GM19463 (cell line): ENCODE measurements around the gene TPRG1.

ENCODE experiments used
- ATAC-seq: cut with Tn5 transposase; IDR thresholded peaks from one replicate; pipeline ENCODE4 v1.9.1; 2021; ENCODE audit warnings: mild to moderate bottlenecking, moderate library complexity; ENCODE audit not compliant: unreplicated experiment

Gene TPRG1

GRCh38 chr3:189349772-189350171, 178.0 kb downstream of the TPRG1 start:
- ATAC-seq: no peak

GRCh38 chr3:189353318-189353965, 181.7 kb downstream of the TPRG1 start:
- no peak for ATAC-seq

- no peak for ATAC-seq
Observed at GRCh38 chr3:189353988-189354889, 182.5 kb downstream of the TPRG1 start.

- no peak for ATAC-seq
Observed at GRCh38 chr3:189355115-189355480, 183.3 kb downstream of the TPRG1 start.

GRCh38 chr3:189355481-189356201, 183.9 kb downstream of the TPRG1 start:
- no peak for ATAC-seq

GRCh38 chr3:189360291-189360690, 188.5 kb downstream of the TPRG1 start:
- ATAC-seq: no peak

- ATAC-seq: no peak
Observed at GRCh38 chr3:189361103-189361835, 189.5 kb downstream of the TPRG1 start.

- ATAC-seq: no peak
Observed at GRCh38 chr3:189363590-189364255, 192.0 kb downstream of the TPRG1 start.

GRCh38 chr3:189365609-189366564, 194.1 kb downstream of the TPRG1 start:
- no peak for ATAC-seq

GRCh38 chr3:189368384-189368783, 196.6 kb downstream of the TPRG1 start:
- ATAC-seq: no peak

- ATAC-seq: no peak
Observed at GRCh38 chr3:189369636-189370035, 197.9 kb downstream of the TPRG1 start.

- ATAC-seq: no peak
Observed at GRCh38 chr3:189372243-189372642, 200.5 kb downstream of the TPRG1 start.
